Ectodermal cell (in vitro differentiated cells): ENCODE results near the gene PCDHGB4.
"Not testable (repeated sequence)": the region's sequence is repeated elsewhere in the genome, so short reads cannot be mapped to it uniquely, and the experiment has no call there.

Experiments
- H3K27ac ChIP-seq: 2 replicates; pipeline ENCODE4 v1.7.0; 2013; ENCODE audit warnings: mild to moderate bottlenecking, low read depth, low read length; ENCODE audit not compliant: insufficient read depth, poor library complexity, severe bottlenecking
- H3K27me3 ChIP-seq: 2 replicates; pipeline ENCODE4 v1.7.0; 2013; ENCODE audit warnings: mild to moderate bottlenecking, low read length; ENCODE audit not compliant: insufficient read depth, control insufficient read depth, poor library complexity, severe bottlenecking
- H3K36me3 ChIP-seq: one replicate; pipeline ENCODE4 v1.7.0; 2013; ENCODE audit warnings: low read length; ENCODE audit not compliant: control insufficient read depth, insufficient read depth
- H3K4me1 ChIP-seq: one replicate; pipeline ENCODE4 v1.7.0; 2013; ENCODE audit warnings: low read length; ENCODE audit not compliant: control insufficient read depth, insufficient read depth
- H3K4me3 ChIP-seq: 2 replicates; pipeline ENCODE4 v1.7.0; 2013; ENCODE audit warnings: low read depth, low read length, control low read depth; ENCODE audit not compliant: insufficient read depth
- H3K9me3 ChIP-seq: 2 replicates; pipeline ENCODE4 v1.7.0; 2013; ENCODE audit warnings: mild to moderate bottlenecking, low read length, moderate library complexity; ENCODE audit not compliant: control insufficient read depth
- WGBS, 2 experiments: methylation state at CpG; one replicate each; pipeline ENCODE4 v1.1.7; 2013; ENCODE audit warnings: missing lambda C conversion rate in 2 of 2; 5-methylcytosine and 5-hydroxymethylcytosine counted together

PCDHGB4 gene

GRCh38 chr5:141432308-141432707 is 44.8 kb downstream of the PCDHGB4 start:
- peaks cover 31% of the 10 kb centered on the region for H3K36me3 ChIP-seq
- H3K4me3 ChIP-seq, H3K27me3 ChIP-seq, H3K4me1 ChIP-seq, H3K27ac ChIP-seq: not testable (repeated sequence)
- peaks cover 16% of the 10 kb centered on the region for H3K9me3 ChIP-seq
- 97 to 98% methylated on average over 38 of the region's 38 CpGs for WGBS, 2 experiments

GRCh38 chr5:141432726-141433125 is 45.2 kb downstream of the PCDHGB4 start:
- H3K27ac ChIP-seq, H3K27me3 ChIP-seq, H3K4me3 ChIP-seq, H3K4me1 ChIP-seq: not testable (repeated sequence)
- Histone ChIP-seq H3K36me3 (peaks cover 27% of the 10 kb centered on the region), H3K9me3 (peaks cover 15% of the 10 kb centered on the region)
- WGBS, 2 experiments, result 94 to 95% methylated on average over 29 of the region's 29 CpGs

DNA sequence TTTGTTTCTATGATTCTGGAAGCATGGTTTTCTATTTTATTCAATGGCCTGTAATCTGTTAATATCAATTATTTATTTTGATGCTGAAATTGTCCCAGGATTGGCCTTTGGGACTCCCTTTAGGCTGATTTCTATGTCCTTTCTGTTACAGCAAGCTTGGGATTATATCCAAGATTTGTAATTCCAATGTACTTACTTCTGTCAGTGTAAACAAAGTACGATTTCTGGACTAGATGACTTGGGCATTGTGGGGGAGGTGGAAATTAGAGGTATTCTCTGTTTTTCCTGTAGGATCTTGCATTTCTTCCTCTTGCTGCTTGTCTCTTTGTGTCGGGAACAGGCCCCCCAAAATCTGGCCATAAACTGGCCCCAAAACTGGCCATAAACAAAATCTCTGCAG is 46.5 kb downstream of the PCDHGB4 start:
- 92 to 95% methylated on average over 2 of the region's 2 CpGs for WGBS, 2 experiments
- Histone ChIP-seq H3K27me3 (no peaks in the 10 kb centered on the region), H3K4me1 (no peaks in the 10 kb centered on the region), H3K4me3 (no peak overlapping the region), H3K36me3 (peaks cover 21% of the 10 kb centered on the region), H3K9me3 (peaks cover 15% of the 10 kb centered on the region), H3K27ac (no peak overlapping the region)

GRCh38 chr5:141437221-141437620 is 49.7 kb downstream of the PCDHGB4 start:
- H3K36me3 ChIP-seq, result peaks cover 5% of the 10 kb centered on the region
- H3K9me3 ChIP-seq, result peaks cover 4% of the 10 kb centered on the region
- H3K4me1 ChIP-seq, result no peaks in the 10 kb centered on the region
- WGBS, 2 experiments, result 85 to 100% methylated on average over 1 to 2 of the region's 2 CpGs
- no peaks in the 10 kb centered on the region for H3K27me3 ChIP-seq
- no peak overlapping the region for H3K27ac ChIP-seq
- no peak overlapping the region for H3K4me3 ChIP-seq

GRCh38 chr5:141439411-141440141 is 52.1 kb downstream of the PCDHGB4 start:
- Histone ChIP-seq H3K27ac (no peak overlapping the region), H3K9me3 (peaks cover 2% of the 10 kb centered on the region), H3K36me3 (peaks cover 4% of the 10 kb centered on the region), H3K27me3 (no peaks in the 10 kb centered on the region), H3K4me1 (no peaks in the 10 kb centered on the region), H3K4me3 (no peak overlapping the region)
- WGBS, 2 experiments, result 87 to 90% methylated on average over 10 of the region's 10 CpGs
